ENCODE results near the gene FPR3.

GRCh38 chr19:51807111-51807701 is 12.2 kb downstream of the FPR3 start:
- no peak for TF ChIP-seq POLR2A (IDR thresholded peaks at IDR 0.05; ENCODE audit: low read depth, low read length)
- TF ChIP-seq, protein P1, sequence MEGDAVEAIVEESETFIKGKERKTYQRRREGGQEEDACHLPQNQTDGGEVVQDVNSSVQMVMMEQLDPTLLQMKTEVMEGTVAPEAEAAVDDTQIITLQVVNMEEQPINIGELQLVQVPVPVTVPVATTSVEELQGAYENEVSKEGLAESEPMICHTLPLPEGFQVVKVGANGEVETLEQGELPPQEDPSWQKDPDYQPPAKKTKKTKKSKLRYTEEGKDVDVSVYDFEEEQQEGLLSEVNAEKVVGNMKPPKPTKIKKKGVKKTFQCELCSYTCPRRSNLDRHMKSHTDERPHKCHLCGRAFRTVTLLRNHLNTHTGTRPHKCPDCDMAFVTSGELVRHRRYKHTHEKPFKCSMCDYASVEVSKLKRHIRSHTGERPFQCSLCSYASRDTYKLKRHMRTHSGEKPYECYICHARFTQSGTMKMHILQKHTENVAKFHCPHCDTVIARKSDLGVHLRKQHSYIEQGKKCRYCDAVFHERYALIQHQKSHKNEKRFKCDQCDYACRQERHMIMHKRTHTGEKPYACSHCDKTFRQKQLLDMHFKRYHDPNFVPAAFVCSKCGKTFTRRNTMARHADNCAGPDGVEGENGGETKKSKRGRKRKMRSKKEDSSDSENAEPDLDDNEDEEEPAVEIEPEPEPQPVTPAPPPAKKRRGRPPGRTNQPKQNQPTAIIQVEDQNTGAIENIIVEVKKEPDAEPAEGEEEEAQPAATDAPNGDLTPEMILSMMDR (IDR thresholded peaks at IDR 0.05; ENCODE audit: extremely low read depth in 1 of 2, insufficient read depth in 1 of 2, low read depth in 1 of 2, low read length in 2 of 2), result no peak
- TF ChIP-seq POLR2AphosphoS5 (IDR thresholded peaks at IDR 0.05; ENCODE audit: insufficient read depth, low read depth, low read length), result no peak

Measured in endothelial cell of umbilical vein (primary cell).